Body of pancreas (tissue), 4 donors: Measurements from ENCODE around the gene KATNB1. TPM values are rescaled to one million over a fixed set of nuclear protein-coding genes. Genes with fewer than 3 reads are reported as not detected.

Experiments
- ATAC-seq: fragments of 150-250 bp; one replicate; pipeline ENCODE4 v1.9.1; 2016
- DNase-seq, 4 donors: peaks; one replicate each; pipeline ENCODE4 v3.0.0-alpha.2; 2019
- H3K27ac ChIP-seq, 4 donors: fragments of 200-600 bp; sonication (generic); 1 replicate in 3 of 4; 2 replicates in 1 of 4; pipeline versions ENCODE4 v1.5.1 to v1.6.1; 2016 to 2019; ENCODE audit warnings: mild to moderate bottlenecking in 1 of 4, mixed read lengths in 1 of 4, moderate library complexity in 1 of 4
- H3K27me3 ChIP-seq, 2 donors: fragments of 200-600 bp; sonication (generic); one replicate each; pipeline ENCODE4 v1.6.0; 2016; ENCODE audit warnings: mild to moderate bottlenecking in 1 of 2
- H3K36me3 ChIP-seq, 2 donors: fragments of 200-600 bp; sonication (generic); replicated peaks in 1 of 2; 2 replicates each; pipeline ENCODE4 v1.5.1; 2016; ENCODE audit warnings: low read depth in 2 of 2; ENCODE audit not compliant: insufficient read depth in 1 of 2
- H3K4me1 ChIP-seq: fragments of 200-600 bp; sonication (generic); one replicate; pipeline ENCODE4 v1.6.0; 2016
- H3K4me3 ChIP-seq, 2 donors: fragments of 200-600 bp; sonication (generic); 1 replicate in 1 of 2; 2 replicates in 1 of 2; pipeline ENCODE4 v1.5.1; 2016 to 2019
- H3K9me3 ChIP-seq, 3 donors: fragments of 200-600 bp; sonication (generic); 1 replicate in 2 of 3; 2 replicates in 1 of 3; pipeline ENCODE4 v1.5.1; 2016
- CTCF ChIP-seq, 7 experiments: fragments of 450-650 bp in 4 of 7; fragments of 200-600 bp in 3 of 7; sonication (generic) in 3 of 7; IDR thresholded peaks; one replicate each; pipeline ENCODE4 v1.5.1; 2016 to 2019; ENCODE audit warnings: antibody characterized with exemption in 7 of 7
- POLR2A ChIP-seq, 3 donors: fragments of 450-650 bp; IDR thresholded peaks; one replicate each; pipeline ENCODE4 v1.6.1; 2016; ENCODE audit warnings: antibody characterized with exemption in 3 of 3, mild to moderate bottlenecking in 2 of 3
- WGBS, 2 donors: methylation state at CpG; one replicate each; pipeline ENCODE4 v1.1.5; 2017; 5-methylcytosine and 5-hydroxymethylcytosine counted together
- intact Hi-C: fragments of 100-400 bp; cut with DNase I; formaldehyde crosslinking; loops from one replicate; pipeline ENCODE4 v1.15.1; 2023
- microRNA-seq, 2 donors: library from miRNA; unstranded; fragments of <30 nt; microRNA quantifications; one replicate each; pipeline ENCODE4, GENCODE V29; 2016; ENCODE audit warnings: borderline number of aligned reads in 2 of 2, borderline replicate concordance in 2 of 2
- small RNA-seq: library from RNA; depleted of rRNA; stranded (forward); fragments of <200 nt; gene quantifications from one replicate; pipeline ENCODE3, GENCODE V24; 2016
- total RNA-seq, 2 donors: library from RNA; depleted of rRNA; stranded (reverse); fragments of >200 nt; gene quantifications; one replicate each; pipeline ENCODE4 v1.1.0, GENCODE V29; 2016

Gene KATNB1
- total RNA-seq, 2 donors from 2014 or later = 13.7 to 14.2 TPM

GRCh38 chr16:57804111-57804837 is 68.7 kb downstream of the KATNB1 start:
- Histone ChIP-seq H3K36me3 (no peaks in the 10 kb centered on the region), H3K4me1 (peaks cover 81% of the 10 kb centered on the region), H3K27me3 (no peaks in the 10 kb centered on the region), H3K27ac (peak overlapping the region in 3 of 4 donors; percentile 86 to 96 (median 93)), H3K4me3 (no peak overlapping the region), H3K9me3 (no peaks in the 10 kb centered on the region)
- ATAC-seq = no peak
- TF ChIP-seq CTCF (IDR thresholded peaks at IDR 0.05) (no peak), POLR2A (IDR thresholded peaks at IDR 0.05) (no peak)
- 60 to 65% methylated on average over 5 of the region's 5 CpGs for WGBS, 2 donors
- intact Hi-C loops = no loop called here
- no peak for DNase-seq

- intact Hi-C loops = no loop called here
- TF ChIP-seq CTCF (IDR thresholded peaks at IDR 0.05) = no peak
- no peak for TF ChIP-seq POLR2A (IDR thresholded peaks at IDR 0.05)
- WGBS, 2 donors = 42 to 57% methylated on average over 6 of the region's 6 CpGs
- Histone ChIP-seq H3K4me3 (no peak overlapping the region), H3K9me3 (no peaks in the 10 kb centered on the region), H3K27me3 (no peaks in the 10 kb centered on the region), H3K36me3 (no peaks in the 10 kb centered on the region), H3K4me1 (peaks cover 79% of the 10 kb centered on the region), H3K27ac (peak overlapping the region in 3 of 4 donors; percentile 86 to 96 (median 93))
- no peak for DNase-seq
- ATAC-seq = no peak
Observed at GRCh38 chr16:57805176-57805575, 69.6 kb downstream of the KATNB1 start.

Small RNAs within 50 kb of the gene (microRNA-seq; reads per million reads assigned to microRNA genes)
- 0 reads per million in 2 donors for gene MIR6772

Small RNAs within 50 kb of the gene (small RNA-seq; reads per million reads assigned to genes)
- not detected for gene MIR6772

Other genes with a start within 250 kb of the KATNB1 start
- gene DOK4, start 249.3 kb upstream of the KATNB1 start, total RNA-seq = 10 to 100 TPM; 33.0 to 36.1 TPM
- gene CCDC102A, start 199.2 kb upstream of the KATNB1 start, total RNA-seq = 10 to 100 TPM; 10.6 to 22.4 TPM
- gene ADGRG5, start 193.1 kb upstream of the KATNB1 start, total RNA-seq = under 1 TPM; 0.78 to 0.99 TPM
- 10 to 100 TPM; 53.7 to 61.6 TPM for gene ADGRG1, start 107.1 kb upstream of the KATNB1 start, total RNA-seq
- 1 to 10 TPM; 2.0 to 6.0 TPM for gene ADGRG3, start 67.5 kb upstream of the KATNB1 start, total RNA-seq
- 1 to 10 TPM in 1 of 2 donors, not detected in 1; 1.3 TPM for gene DRC7, start 41.0 kb upstream of the KATNB1 start, total RNA-seq
- 100 to 1,000 TPM; 120 to 205 TPM for gene KIFC3, start 66.7 kb downstream of the KATNB1 start, total RNA-seq
- not detected for gene CNGB1, start 235.4 kb downstream of the KATNB1 start, total RNA-seq